AG04450 (cell line): ENCODE results near the gene FAM135A. TPM values are rescaled to one million over a fixed set of nuclear protein-coding genes. Genes with fewer than 3 reads are reported as not detected.

ENCODE experiments used
- CTCF ChIA-PET: fragments of 300-600, 350-600 bp; formaldehyde crosslinking; extraction: SDS; loops from one replicate; lab custom pipeline; 2022; ENCODE audit warnings: antibody characterized with exemption, inconsistent platforms; lab: Charles Lee
- POLR2A ChIA-PET: fragments of 350-600 bp; formaldehyde crosslinking; extraction: SDS; loops from one replicate; lab custom pipeline; 2021; ENCODE audit warnings: antibody characterized with exemption, inconsistent platforms; lab: Yijun Ruan, JAX
- DNase-seq: peaks from one replicate; pipeline ENCODE4 v3.0.0-alpha.2; 2011; ENCODE audit warnings: low read depth, low spot score
- H3K27ac ChIP-seq: one replicate; pipeline ENCODE4 v1.5.1; 2012; ENCODE audit warnings: low read depth, low read length, control low read depth
- H3K27me3 ChIP-seq: one replicate; pipeline ENCODE4 v1.6.0; 2012; ENCODE audit warnings: low read length; ENCODE audit not compliant: control insufficient read depth, insufficient read depth
- H3K4me3 ChIP-seq: 2 replicates; pipeline ENCODE4 v1.5.1; 2011; ENCODE audit warnings: mild to moderate bottlenecking, low read depth, low read length, control low read depth
- H3K9me3 ChIP-seq: 2 replicates; pipeline ENCODE4 v1.5.1; 2012; ENCODE audit warnings: low read length; ENCODE audit not compliant: control insufficient read depth, insufficient read depth
- CTCF ChIP-seq: IDR thresholded peaks from 2 replicates; pipeline ENCODE4 v1.5.1; 2011; ENCODE audit warnings: low read depth, low read length, control low read depth, inconsistent platforms
- polyA plus RNA-seq: library from polyadenylated mRNA; depleted of rRNA; stranded (reverse); fragments of >200 nt; gene quantifications from 2 replicates; pipeline ENCODE4 v1.2.3, GENCODE V29; 2011

The FAM135A gene
- polyA plus RNA-seq, 1 experiment: 9.8 TPM

GRCh38 chr6:70590400-70590799, 177.1 kb downstream of the FAM135A start:
- Histone ChIP-seq H3K27me3 (no peaks in the 10 kb centered on the region), H3K27ac (no peak overlapping the region), H3K4me3 (no peak overlapping the region), H3K9me3 (no peaks in the 10 kb centered on the region)
- POLR2A ChIA-PET: no interaction called here
- TF ChIP-seq CTCF: no peak
- DNase-seq: no peak
- CTCF ChIA-PET: no interaction called here

- Histone ChIP-seq H3K9me3 (no peaks in the 10 kb centered on the region), H3K27me3 (no peaks in the 10 kb centered on the region), H3K4me3 (no peak overlapping the region), H3K27ac (no peak overlapping the region)
- ChIA-PET POLR2A (no interaction called here), CTCF (no interaction called here)
- TF ChIP-seq CTCF: no peak
- DNase-seq: no peak
Observed at GRCh38 chr6:70592391-70593117, 179.2 kb downstream of the FAM135A start.

GRCh38 chr6:70593118-70593486, 179.8 kb downstream of the FAM135A start:
- DNase-seq: no peak
- Histone ChIP-seq H3K27ac (no peak overlapping the region), H3K4me3 (no peak overlapping the region), H3K27me3 (no peaks in the 10 kb centered on the region), H3K9me3 (no peaks in the 10 kb centered on the region)
- TF ChIP-seq CTCF: no peak
- CTCF ChIA-PET: no interaction called here
- POLR2A ChIA-PET: no interaction called here

GRCh38 chr6:70599187-70599586, 185.9 kb downstream of the FAM135A start:
- Histone ChIP-seq H3K27ac (no peak overlapping the region), H3K9me3 (no peaks in the 10 kb centered on the region), H3K27me3 (no peaks in the 10 kb centered on the region), H3K4me3 (no peak overlapping the region)
- POLR2A ChIA-PET: no interaction called here
- no peak for TF ChIP-seq CTCF
- DNase-seq: no peak
- CTCF ChIA-PET: interaction anchor here (1.0 kb wide), 1 partner anchor 378 kb away, joined by 3 read pairs; no protein-coding TSS in a partner anchor

- TF ChIP-seq CTCF: no peak
- Histone ChIP-seq H3K9me3 (no peaks in the 10 kb centered on the region), H3K27ac (no peak overlapping the region), H3K27me3 (no peaks in the 10 kb centered on the region), H3K4me3 (no peak overlapping the region)
- ChIA-PET CTCF (no interaction called here), POLR2A (no interaction called here)
- DNase-seq: no peak
Observed at GRCh38 chr6:70601014-70601413, 187.7 kb downstream of the FAM135A start.
